LoVo (cell line): Measurements from ENCODE around the gene ACBD4.

Experiments
- DNase-seq: peaks from one replicate; pipeline ENCODE4 v3.0.0-alpha.2; 2016; ENCODE audit warnings: low spot score

ACBD4 gene

DNA sequence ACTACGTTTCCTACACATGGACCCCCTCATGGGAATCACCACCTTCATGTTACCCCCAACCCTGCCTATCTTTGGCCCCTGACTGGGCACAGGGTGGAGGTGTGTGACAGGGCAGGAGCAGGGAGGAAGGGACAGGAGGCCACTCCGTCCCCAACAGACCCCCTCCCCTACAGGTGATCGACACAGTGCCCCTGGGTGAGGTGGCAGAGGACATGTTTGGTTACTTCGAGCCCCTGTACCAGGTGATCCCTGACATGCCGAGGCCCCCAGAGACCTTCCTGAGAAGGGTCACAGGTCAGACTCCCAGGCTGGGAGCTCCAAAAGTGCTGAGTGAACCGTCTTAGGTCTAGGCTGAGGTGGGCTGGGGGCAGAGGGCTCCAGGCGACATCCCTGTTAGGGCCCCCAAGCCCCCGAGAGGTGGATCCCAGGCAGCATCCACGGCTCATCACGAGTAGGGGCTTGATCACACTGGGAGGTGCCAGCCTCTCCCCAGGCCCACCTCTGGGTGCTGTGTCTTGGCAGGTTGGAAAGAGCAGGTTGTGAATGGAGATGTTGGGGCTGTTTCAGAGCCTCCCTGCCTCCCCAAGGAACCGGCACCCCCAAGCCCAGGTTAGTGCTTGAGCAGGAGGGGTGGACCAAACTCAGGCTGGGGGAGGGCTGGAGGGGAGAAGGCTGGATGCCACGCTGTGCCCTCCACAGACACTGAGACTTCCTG is 1.5 kb downstream of the ACBD4 start:
- DNase-seq = no peak

DNA sequence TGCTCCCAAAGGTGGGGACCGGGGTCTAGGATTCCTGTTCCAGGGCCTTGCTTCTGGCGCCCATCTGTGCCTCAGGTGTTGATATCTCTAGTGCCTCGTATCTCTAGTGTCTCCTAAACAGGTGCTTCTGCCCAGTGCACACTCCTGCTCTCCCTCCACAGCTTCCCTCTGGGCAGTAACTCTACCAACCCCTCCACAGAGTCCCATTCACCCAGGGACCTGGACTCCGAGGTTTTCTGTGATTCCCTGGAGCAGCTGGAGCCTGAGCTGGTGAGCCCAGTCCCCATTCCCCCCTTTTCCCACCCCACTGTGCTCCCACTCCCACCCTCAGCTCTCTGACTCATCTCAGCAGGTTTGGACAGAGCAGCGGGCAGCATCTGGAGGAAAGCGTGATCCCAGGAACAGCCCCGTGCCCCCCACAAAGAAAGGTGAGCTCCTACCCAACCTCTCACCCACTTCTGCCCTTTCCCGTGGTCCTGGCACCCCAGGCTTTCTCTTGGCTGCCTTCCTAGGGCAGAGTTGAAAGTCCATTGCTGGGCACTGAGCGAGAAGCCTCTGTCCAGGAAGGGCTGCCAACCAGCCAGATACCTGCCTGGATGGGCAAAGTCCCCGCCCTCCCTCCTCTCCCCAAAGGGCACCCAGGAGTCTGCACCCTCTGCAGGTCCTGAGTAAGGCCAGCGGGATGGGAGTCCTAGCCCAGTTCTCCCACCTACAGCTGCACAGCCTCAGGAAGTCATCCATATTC is 2.2 kb downstream of the ACBD4 start:
- no peak for DNase-seq

DNA sequence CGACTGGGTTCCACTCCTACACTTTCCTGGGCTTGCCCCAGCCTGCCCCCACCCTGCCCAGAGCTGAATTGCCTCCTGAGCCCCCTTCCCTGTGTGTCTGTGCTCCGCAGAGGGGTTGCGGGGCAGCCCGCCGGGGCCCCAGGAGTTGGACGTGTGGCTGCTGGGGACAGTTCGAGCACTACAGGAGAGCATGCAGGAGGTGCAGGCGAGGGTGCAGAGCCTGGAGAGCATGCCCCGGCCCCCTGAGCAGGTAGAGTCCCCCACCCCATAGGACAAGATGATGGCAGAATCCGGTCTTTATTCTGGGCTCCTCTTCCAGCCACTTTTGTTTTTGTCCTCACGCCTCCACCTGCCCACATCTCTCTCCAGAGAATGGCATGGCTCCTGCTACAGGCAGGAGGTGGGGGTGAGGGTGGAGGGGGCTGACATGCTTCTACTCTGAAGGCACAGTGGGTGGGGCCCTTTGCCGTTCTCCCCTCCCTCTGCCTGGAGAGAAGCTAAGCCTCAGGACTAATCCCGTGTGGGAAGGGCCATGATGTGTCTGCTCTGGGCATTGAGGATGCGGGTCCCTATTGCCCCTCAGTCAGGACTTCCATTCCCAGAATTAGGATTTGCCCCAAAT is 3.5 kb downstream of the ACBD4 start:
- DNase-seq = no peak

DNA sequence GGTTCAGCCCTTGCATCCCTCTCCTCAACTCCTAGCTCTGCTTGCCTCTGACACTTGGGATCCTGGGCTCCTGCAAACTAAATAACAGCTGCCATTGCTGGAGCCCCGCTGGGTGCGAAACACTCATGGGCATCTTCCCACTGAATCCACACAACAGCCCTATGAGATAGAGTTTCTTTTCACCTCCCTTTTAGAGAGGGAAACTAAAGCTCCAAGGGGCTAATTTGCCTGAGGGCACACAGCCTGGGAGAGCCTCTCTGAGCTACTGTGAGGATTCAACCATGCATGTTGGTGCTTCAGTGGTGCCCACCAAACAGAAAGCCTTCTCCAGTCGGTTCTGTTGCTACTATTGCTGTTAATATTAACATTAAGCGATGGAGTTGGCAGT is 4.0 kb downstream of the ACBD4 start:
- no peak for DNase-seq

DNA sequence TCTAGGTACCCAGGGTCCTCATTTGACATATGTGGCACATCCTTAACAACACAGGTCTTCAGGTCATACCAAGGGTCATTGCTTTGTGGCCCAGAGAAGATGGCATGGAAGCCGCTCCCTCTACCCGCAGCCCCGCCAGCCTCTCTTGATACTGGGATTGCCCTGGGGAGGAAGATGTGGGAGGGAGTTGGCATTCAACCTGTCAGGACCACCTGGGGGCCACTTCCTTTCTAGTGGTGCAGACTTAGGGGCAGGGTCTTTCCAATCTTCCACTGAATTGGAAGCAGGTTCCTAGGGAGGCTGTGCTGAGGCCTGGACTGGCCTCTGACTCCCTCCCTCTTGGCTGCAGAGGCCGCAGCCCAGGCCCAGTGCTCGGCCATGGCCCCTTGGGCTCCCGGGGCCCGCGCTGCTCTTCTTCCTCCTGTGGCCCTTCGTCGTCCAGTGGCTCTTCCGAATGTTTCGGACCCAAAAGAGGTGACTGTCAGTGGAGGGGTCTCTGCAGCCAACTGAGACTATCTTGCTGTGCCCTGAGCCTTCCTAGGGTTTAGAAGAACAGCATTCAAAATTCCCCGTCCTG is 7.7 kb downstream of the ACBD4 start:
- no peak for DNase-seq

DNA sequence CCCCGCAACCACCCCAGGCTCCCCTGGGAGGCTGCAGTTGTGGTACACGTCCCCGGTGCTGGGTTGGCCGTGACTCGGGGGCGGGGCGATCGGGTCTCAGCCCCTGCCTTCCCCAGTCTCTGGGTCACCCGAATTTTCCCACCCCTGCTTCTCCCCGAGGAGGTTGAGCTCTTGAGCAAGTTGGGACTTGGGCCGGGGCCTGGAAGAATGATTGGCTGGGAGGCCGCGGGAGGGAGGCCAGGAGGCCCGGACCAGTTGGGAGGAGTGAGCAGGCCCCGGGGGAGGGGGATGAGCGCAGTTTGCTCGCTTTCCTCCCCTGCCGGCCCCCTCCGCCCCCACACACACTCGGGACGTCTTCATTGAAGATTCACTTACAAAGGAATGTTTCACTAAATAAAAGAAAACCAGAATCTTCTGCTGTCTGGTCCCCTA is 8.3 kb downstream of the ACBD4 start:
- DNase-seq = no peak

DNA sequence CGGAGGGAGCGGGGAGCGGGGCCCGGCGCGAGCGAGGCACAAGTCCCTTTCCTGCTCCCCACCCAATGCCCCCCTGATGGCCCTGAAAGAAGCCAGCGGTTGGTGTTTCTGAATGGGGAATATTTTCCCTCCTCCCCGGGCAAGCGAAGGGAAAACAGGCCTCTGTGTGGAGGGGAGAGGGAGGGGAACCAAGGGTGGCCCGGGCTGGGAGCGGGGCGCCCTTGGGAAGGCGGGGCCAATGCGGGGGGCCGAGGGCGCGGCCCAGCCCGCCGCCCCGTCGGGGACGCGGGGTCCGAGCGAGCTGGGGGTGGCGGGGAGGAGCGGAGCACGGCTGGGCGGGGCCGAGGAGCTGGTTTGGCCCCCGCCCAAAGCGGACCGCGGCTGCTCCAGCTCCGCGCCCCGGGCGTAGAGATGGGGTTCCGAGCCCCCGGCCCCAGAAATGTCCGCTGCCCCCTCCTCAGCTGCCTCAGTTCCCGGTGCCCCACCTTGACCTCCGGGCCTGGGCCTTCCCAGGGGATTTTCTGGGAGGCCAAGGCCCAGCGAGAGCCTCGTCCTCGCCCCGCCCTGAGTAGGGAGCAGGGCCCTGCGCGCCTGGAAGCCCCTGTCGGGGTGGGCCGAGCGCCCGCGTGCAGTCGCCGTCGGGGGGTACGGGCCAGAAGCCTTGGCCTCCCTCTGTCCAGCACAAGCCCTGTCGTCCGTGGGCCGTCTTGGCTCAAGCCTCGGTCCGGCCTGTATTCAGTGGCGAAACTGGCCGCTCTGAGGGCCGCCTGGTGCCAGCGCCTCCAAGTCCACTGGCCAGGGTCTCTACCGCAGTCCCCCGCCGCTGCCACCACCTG is 8.9 kb downstream of the ACBD4 start:
- no peak for DNase-seq

DNA sequence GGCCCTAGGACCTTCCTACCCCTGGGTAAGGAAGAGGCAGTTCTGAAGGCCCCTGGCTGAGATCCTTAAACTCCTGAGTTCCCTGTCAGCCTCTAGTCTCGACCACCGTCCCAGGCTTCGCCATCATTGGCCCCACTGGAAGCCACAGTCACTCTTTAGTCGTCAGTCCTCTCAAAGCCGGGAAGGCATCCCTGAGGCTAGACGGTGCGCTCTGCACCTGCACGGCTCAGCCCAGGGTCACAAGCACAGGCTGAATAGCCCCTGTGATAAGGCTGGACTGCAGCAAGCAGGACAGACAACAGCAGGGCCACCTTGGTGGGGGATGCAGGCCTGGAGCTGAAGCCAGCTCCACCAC is 9.5 kb downstream of the ACBD4 start:
- no peak for DNase-seq

DNA sequence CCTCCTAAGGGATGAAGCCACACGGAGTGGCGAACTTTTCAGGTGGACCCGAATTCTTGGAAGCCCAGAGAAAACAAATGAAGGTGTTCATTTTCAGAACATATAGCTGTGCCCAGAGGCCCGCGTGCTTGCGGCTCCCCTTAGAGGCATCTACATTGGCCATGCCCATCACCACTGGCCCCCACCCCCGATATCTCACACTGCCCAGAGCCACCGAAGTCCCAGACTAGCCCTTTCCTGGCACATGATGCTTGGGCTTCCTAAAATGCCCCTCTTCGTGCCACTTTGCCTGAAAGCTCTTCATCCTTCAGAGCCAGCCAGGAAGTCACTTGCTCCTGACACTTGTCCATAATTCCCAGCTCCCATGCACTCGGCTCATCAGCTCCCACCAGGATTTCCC is 10.7 kb downstream of the ACBD4 start:
- DNase-seq = no peak

DNA sequence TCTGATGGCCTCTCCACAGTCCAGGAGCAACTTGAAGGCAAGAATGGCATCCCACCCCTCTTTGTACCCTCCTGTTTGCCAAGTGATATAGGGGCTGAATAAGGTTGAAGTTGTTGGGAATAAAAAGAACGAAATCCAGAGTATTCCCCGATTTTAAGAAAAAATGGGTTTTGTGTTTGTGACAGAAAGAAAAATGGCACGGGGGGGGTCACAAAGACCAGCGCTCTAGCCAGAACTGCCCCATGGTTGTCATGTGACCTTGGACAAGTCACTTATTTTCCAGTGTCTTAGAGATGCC is 11.1 kb downstream of the ACBD4 start:
- DNase-seq = no peak

DNA sequence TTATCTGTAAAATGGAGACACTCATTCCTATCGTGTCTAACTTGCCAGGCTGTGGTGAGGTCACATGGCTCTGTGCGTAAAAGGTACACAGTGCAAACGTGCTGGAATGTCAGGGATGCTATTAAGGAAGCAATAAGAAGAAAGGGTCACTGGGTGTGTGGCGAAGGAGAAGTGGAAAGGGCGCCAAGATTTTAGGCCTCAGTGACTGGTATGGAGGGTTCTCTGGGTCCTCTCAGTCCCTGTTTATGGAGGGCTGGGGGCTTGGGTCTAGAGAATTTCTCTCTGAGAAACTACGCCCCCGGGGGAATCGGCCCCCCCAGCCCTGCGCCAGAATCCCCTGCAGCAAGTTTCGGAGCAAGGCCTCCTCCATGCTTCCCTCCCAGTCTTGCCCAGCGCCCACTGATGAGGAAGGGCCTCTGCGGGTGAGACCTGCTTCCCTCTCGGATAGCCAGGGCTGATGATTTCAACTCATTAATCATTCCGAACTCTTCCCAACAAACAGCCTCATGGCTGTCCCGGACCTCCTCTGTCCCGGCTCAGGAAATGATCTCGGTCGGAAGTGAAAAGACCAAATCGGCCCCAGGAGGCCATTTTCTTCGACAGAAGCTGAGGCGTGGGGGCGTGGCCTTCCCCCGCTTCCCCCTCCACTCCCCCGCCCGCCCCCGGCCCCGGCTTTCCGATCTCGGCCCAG is 11.5 kb downstream of the ACBD4 start:
- DNase-seq = peak; percentile 80

DNA sequence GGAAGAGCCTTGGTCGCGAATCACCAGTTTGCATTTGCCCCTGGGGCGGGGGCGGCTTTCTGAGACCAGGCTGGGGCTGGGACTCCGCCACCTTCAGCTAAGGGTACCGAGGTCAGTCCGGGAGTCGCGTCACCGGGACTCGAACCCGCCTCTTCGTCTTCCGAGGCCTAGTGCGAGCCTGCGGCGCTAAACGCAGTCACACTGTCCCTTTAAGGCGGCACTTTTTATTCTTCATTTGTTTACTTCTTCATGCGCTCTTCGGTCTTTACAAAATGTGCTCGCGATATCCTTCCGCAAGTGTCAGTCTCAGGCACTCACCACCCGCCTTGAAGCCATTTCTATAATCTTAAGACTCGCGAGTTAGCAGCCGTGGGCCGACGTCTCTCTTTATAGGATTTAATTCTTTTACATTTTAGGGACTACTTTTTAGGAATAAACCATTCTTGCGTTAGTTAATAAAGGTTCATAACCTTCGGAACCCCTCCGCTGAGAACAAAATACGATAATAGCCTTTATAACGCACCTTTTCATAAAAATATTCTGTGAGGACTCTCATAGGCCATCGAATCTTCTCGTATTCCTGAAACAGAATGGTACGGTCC is 12.2 kb downstream of the ACBD4 start:
- DNase-seq = peak; percentile 92

DNA sequence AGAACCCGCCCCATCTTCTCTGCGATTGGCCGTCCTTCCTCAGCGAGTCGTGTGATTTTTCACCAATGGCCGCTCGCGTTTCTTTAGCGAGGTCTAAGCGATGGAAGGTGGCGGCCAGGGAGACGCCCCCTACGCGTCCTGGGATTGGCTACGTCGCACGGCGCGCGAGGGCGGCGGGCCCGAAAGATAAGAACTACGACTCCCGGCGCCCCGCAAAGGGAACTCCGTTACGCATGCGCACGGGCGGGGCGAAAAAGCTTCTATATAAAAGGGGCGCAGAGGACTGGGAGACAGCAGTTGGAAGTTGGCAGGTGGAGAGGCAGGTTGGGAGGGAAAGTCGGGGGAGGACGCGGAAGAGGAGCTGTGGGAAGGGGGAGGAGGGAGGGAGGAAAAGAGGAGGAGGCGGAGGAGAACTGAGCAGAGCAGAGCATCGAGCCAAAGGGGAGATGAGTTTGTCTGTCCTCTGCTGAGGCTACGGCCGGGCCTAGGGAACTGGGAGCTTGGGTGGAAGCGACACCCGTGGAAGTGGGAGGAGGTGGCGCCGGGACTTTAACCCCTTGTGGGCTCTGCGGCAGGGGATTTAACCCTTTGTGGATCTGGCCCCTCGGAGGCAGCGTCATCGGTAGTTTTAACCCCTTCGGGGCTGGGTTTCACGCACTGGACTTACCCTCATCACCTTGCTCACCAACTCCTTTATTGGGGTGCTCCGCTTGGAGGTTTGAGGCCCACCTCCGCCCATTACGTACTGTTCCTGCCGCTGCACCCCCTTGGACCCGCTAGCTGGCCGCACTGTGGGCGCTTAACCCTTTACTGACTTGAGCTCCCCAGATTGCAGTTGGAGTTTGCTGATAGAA is 12.9 kb downstream of the ACBD4 start, which contains the start of gene HEXIM1:
HEXIM1 (plus strand) TSS at position 293 of the 854 bp plus-strand sequence. CDS start 716 bp downstream, outside the sequence.
- peak; percentile 98 for DNase-seq

DNA sequence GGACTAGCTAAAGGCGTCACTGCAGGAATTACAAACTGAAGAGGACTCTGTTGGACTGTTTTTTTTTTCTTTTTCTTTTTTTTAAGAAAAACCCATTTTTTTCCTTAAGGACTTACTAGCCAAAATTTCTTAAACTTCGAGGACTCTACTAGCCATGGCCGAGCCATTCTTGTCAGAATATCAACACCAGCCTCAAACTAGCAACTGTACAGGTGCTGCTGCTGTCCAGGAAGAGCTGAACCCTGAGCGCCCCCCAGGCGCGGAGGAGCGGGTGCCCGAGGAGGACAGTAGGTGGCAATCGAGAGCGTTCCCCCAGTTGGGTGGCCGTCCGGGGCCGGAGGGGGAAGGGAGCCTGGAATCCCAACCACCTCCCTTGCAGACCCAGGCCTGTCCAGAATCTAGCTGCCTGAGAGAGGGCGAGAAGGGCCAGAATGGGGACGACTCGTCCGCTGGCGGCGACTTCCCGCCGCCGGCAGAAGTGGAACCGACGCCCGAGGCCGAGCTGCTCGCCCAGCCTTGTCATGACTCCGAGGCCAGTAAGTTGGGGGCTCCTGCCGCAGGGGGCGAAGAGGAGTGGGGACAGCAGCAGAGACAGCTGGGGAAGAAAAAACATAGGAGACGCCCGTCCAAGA is 13.7 kb downstream of the ACBD4 start:
- DNase-seq = peak; percentile 79

DNA sequence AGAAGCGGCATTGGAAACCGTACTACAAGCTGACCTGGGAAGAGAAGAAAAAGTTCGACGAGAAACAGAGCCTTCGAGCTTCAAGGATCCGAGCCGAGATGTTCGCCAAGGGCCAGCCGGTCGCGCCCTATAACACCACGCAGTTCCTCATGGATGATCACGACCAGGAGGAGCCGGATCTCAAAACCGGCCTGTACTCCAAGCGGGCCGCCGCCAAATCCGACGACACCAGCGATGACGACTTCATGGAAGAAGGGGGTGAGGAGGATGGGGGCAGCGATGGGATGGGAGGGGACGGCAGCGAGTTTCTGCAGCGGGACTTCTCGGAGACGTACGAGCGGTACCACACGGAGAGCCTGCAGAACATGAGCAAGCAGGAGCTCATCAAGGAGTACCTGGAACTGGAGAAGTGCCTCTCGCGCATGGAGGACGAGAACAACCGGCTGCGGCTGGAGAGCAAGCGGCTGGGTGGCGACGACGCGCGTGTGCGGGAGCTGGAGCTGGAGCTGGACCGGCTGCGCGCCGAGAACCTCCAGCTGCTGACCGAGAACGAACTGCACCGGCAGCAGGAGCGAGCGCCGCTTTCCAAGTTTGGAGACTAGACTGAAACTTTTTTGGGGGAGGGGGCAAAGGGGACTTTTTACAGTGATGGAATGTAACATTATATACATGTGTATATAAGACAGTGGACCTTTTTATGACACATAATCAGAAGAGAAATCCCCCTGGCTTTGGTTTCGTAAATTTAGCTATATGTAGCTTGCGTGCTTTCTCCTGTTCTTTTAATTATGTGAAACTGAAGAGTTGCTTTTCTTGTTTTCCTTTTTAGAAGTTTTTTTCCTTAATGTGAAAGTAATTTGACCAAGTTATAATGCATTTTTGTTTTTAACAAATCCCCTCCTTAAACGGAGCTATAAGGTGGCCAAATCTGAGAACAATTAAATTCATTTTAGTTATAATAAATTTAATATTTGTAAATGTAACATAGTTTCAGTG is 14.5 kb downstream of the ACBD4 start:
- no peak for DNase-seq

DNA sequence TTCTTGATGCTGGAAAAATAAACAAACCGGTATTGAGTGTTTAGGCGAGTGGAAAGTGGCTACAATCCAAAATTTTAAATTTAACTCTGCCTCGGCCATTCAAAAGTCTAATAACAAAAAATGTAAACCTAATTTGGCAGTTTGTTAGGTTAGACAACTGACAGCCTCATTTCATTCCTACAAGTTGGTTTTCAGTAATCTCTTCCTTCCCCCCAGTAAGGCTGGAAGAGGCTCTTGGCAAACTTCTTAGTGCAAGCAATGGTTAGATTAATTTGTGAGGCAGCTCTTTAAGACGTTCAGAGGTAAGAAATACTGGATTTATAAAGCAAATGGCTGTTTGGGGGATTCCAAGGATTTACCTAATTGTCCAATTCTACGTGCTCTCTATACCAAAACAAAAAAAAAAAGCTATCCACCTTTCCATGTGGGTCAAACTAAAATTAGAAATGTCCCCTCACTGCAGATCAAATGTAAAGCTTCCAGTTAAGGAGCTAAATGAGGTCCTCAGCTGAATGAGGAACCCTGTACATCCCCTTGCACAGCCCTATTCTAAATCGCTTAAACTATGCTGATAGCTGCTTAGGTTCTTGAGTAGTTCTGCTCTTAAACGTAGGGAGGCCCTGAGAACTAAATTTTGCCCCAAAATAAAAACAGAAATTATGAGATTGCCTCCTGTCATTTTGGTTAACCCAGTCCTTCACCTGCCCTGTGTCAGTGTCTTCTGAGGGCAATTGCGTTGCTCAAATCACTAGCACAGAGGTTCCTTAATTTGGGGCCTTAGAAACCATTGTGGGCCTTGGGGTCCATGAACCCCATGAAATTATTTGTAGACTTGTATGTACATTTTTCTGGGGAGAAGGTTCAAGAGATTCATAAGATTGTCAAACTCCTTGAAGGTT is 15.7 kb downstream of the ACBD4 start:
- DNase-seq = no peak

DNA sequence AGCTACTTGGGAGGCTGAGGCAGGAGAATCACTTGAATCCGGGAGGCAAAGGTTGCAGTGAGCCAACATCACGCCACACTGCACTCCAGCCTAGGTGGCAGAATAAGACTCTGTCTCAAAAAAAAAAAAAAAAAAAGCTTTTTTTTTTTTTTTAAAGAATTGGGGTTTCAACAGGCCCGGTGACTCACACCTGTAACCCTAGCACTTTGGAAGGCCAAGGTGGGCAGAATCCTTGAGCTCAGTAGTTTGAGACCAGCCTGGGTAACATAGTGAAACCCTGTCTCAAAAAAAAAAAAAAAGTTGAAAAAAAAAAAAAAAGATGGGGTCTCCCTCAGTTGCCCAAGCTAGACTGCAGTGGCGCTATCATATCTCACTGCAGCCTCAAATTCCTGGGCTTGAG is 19.5 kb downstream of the ACBD4 start:
- no peak for DNase-seq
